Neural progenitor cell (in vitro differentiated cells): ENCODE data around the gene PDE5A. TPM values are rescaled to one million over a fixed set of nuclear protein-coding genes. Genes with fewer than 3 reads are reported as not detected.
A peak's percentile ranks its signal among the peaks of the same experiment; 100 is the strongest.

ENCODE experiments used
- DNase-seq: peaks from one replicate; pipeline ENCODE4 v3.0.0-alpha.2; 2016; ENCODE audit warnings: low spot score
- H2AFZ ChIP-seq: fragments of 200-600 bp; sonication (generic); replicated peaks from 2 replicates; pipeline ENCODE4 v1.6.1; 2016; ENCODE audit warnings: antibody characterized with exemption
- H3F3A ChIP-seq: fragments of 200-600 bp; sonication (generic); 2 replicates; pipeline ENCODE4 v1.6.1; 2016; ENCODE audit warnings: antibody characterized with exemption, low read depth
- H3K27ac ChIP-seq: fragments of 200-600 bp; sonication (generic); 2 replicates; pipeline ENCODE4 v1.5.1; 2016; ENCODE audit warnings: mild to moderate bottlenecking
- H3K27me3 ChIP-seq: fragments of 200-600 bp; sonication (generic); 2 replicates; pipeline ENCODE4 v1.6.1; 2016; ENCODE audit warnings: mild to moderate bottlenecking, moderate library complexity
- H3K36me3 ChIP-seq: fragments of 200-600 bp; sonication (generic); 2 replicates; pipeline ENCODE4 v1.5.1; 2016
- H3K4me1 ChIP-seq: fragments of 200-600 bp; sonication (generic); 2 replicates; pipeline ENCODE4 v1.6.1; 2016; ENCODE audit warnings: mixed run types
- H3K4me2 ChIP-seq: fragments of 200-600 bp; sonication (generic); 2 replicates; pipeline ENCODE4 v1.6.1; 2016
- H3K4me3 ChIP-seq: fragments of 200-600 bp; sonication (generic); 2 replicates; pipeline ENCODE4 v1.5.1; 2016
- H3K79me2 ChIP-seq: fragments of 200-600 bp; sonication (generic); 2 replicates; pipeline ENCODE4 v1.6.1; 2016; ENCODE audit warnings: low read depth
- H3K9ac ChIP-seq: fragments of 200-600 bp; sonication (generic); 2 replicates; pipeline ENCODE4 v1.6.1; 2016
- H3K9me3 ChIP-seq: fragments of 200-600 bp; sonication (generic); 2 replicates; pipeline ENCODE4 v1.5.1; 2016; ENCODE audit warnings: low read depth
- H4K20me1 ChIP-seq: fragments of 200-600 bp; sonication (generic); 2 replicates; pipeline ENCODE4 v1.6.1; 2016; ENCODE audit warnings: low read depth
- H3K27ac Mint-ChIP-seq: 3 replicates; pipeline ENCODE4 v1.8.0; 2021; ENCODE audit warnings: mixed read lengths
- H3K27me3 Mint-ChIP-seq: 2 replicates; pipeline ENCODE4 v1.8.0; 2022; ENCODE audit warnings: low read depth, mild to moderate bottlenecking, inconsistent platforms, moderate library complexity, mixed read lengths; ENCODE audit not compliant: insufficient read depth
- H3K36me3 Mint-ChIP-seq: 3 replicates; pipeline ENCODE4 v1.8.0; 2021; ENCODE audit warnings: mixed read lengths
- H3K4me1 Mint-ChIP-seq: 3 replicates; pipeline ENCODE4 v1.8.0; 2021; ENCODE audit warnings: mixed read lengths
- H3K4me3 Mint-ChIP-seq: 3 replicates; pipeline ENCODE4 v1.8.0; 2021; ENCODE audit warnings: mild to moderate bottlenecking, moderate library complexity, mixed read lengths
- H3K9me3 Mint-ChIP-seq: 3 replicates; pipeline ENCODE4 v1.8.0; 2020; ENCODE audit warnings: mixed read lengths
- EZH2 ChIP-seq: fragments of 200-600 bp; sonication (generic); IDR thresholded peaks from 2 replicates; pipeline ENCODE4 v1.6.1; 2017; ENCODE audit warnings: antibody characterized with exemption, mild to moderate bottlenecking, moderate library complexity
- EZH2phosphoT487 ChIP-seq: fragments of 200-600 bp; sonication (generic); IDR thresholded peaks from 2 replicates; pipeline ENCODE4 v1.6.1; 2017; ENCODE audit warnings: antibody characterized with exemption
- total RNA-seq: library from RNA; depleted of rRNA; stranded (reverse); fragments of >200 nt; gene quantifications from 2 replicates; pipeline ENCODE4 v1.2.3, GENCODE V29; 2015; ENCODE audit warnings: low replicate concordance
- TF ChIP-seq, protein P1 (sequence below): fragments of 200-600 bp; sonication (generic); IDR thresholded peaks from 2 replicates; pipeline ENCODE4 v1.5.1; 2017; ENCODE audit warnings: antibody characterized with exemption, mild to moderate bottlenecking

PDE5A gene
- total RNA-seq, 1 donor from 2014 or later: 32.4 TPM

DNA sequence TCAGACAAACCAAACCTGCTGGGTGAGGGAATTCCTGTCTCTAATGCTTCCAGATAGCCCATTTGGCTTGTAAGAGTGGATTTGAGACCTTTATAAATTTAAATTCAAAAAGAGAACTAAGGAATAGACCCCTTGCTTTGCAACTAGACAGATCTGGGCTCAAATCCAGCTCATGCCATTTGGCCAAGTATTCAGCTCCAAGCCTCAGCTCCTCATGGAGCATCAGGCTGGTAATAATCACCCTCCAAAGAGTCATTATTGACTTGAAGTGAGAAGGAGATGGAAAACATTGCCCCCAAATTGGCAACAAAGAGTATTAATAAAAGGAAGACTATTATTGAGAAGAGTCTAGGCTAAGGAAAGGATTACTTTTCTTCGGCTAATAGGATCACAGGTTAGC, 134.7 kb downstream of the PDE5A start:
- Histone ChIP-seq H3K4me3 (no peak overlapping the region), H3K9ac (no peak overlapping the region), H3K4me1 (no peaks in the 10 kb centered on the region), H3K27me3 (no peaks in the 10 kb centered on the region), H4K20me1 (no peaks in the 10 kb centered on the region), H3K36me3 (peaks cover 16% of the 10 kb centered on the region), H2AFZ (no peak overlapping the region), H3F3A (peaks cover 6% of the 10 kb centered on the region), H3K79me2 (no peaks in the 10 kb centered on the region), H3K9me3 (no peaks in the 10 kb centered on the region), H3K27ac (peak overlapping the region; percentile 10), H3K4me2 (no peak overlapping the region)
- peaks cover 2% of the 10 kb centered on the region for H3K36me3 Mint-ChIP-seq
- H3K9me3 Mint-ChIP-seq: no peaks in the 10 kb centered on the region
- DNase-seq: no peak
- no peak overlapping the region for H3K27ac Mint-ChIP-seq
- peaks cover 17% of the 10 kb centered on the region for H3K4me1 Mint-ChIP-seq
- H3K27me3 Mint-ChIP-seq: no peaks in the 10 kb centered on the region
- H3K4me3 Mint-ChIP-seq: no peak overlapping the region
- TF ChIP-seq, protein P1, sequence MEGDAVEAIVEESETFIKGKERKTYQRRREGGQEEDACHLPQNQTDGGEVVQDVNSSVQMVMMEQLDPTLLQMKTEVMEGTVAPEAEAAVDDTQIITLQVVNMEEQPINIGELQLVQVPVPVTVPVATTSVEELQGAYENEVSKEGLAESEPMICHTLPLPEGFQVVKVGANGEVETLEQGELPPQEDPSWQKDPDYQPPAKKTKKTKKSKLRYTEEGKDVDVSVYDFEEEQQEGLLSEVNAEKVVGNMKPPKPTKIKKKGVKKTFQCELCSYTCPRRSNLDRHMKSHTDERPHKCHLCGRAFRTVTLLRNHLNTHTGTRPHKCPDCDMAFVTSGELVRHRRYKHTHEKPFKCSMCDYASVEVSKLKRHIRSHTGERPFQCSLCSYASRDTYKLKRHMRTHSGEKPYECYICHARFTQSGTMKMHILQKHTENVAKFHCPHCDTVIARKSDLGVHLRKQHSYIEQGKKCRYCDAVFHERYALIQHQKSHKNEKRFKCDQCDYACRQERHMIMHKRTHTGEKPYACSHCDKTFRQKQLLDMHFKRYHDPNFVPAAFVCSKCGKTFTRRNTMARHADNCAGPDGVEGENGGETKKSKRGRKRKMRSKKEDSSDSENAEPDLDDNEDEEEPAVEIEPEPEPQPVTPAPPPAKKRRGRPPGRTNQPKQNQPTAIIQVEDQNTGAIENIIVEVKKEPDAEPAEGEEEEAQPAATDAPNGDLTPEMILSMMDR: no peak
- TF ChIP-seq EZH2phosphoT487 (no peak), EZH2 (no peak)

DNA sequence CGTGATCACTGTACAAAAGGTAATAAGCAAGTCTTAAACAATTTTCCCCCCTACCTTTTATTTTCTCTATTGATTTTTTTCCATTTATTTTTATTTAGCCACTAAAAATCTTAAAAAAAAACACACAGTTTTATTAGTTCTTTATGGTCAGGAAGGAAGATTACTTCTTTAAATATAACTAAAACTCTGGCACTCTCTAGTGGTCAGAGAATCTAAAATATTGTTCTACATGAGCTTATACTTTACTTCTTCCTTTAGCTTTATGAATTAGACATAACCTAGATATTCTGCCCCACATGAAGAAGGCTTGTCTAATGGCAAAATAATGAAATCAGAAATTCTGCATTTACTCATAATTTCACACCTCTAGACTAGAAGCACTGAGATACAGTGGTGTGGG, 135.2 kb downstream of the PDE5A start:
- no peaks in the 10 kb centered on the region for H3K79me2 ChIP-seq
- Mint-ChIP-seq H3K27me3 (no peaks in the 10 kb centered on the region), H3K27ac (no peak overlapping the region), H3K4me3 (no peak overlapping the region), H3K36me3 (peaks cover 2% of the 10 kb centered on the region), H3K9me3 (no peaks in the 10 kb centered on the region), H3K4me1 (peaks cover 12% of the 10 kb centered on the region)
- H3K4me1 ChIP-seq: no peaks in the 10 kb centered on the region
- TF ChIP-seq, protein P1: peak; percentile 13
- TF ChIP-seq EZH2: no peak
- no peaks in the 10 kb centered on the region for H3K27me3 ChIP-seq
- no peak overlapping the region for H3K4me2 ChIP-seq
- H2AFZ ChIP-seq: no peak overlapping the region
- no peak overlapping the region for H3K27ac ChIP-seq
- peaks cover 6% of the 10 kb centered on the region for H3F3A ChIP-seq
- H3K9me3 ChIP-seq: no peaks in the 10 kb centered on the region
- peaks cover 16% of the 10 kb centered on the region for H3K36me3 ChIP-seq
- H3K4me3 ChIP-seq: no peak overlapping the region
- H4K20me1 ChIP-seq: no peaks in the 10 kb centered on the region
- no peak for DNase-seq
- no peak overlapping the region for H3K9ac ChIP-seq

DNA sequence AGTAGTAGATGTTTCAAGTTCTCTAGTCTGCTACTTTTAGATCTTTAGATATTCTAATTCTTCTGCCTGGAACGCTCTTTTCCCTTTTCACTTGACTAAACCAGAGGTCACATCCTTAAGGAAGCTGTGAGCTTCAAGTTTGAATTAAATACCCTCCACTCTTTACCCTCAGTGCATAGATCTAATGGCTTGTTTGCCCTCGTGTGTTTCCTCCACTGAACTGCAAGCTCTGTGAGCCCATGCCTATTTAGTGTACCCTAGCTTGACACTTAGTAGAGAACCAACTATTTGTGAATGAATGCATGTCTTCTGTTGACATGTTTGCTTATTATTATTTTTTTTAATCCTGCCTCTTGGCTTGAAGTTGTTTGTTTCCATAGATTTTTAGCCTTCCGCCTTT, 138.3 kb downstream of the PDE5A start:
- H3K36me3 Mint-ChIP-seq: peaks cover 2% of the 10 kb centered on the region
- Histone ChIP-seq H3F3A (no peaks in the 10 kb centered on the region), H3K4me3 (no peak overlapping the region), H2AFZ (no peak overlapping the region), H4K20me1 (no peaks in the 10 kb centered on the region), H3K27me3 (no peaks in the 10 kb centered on the region), H3K27ac (no peak overlapping the region), H3K9ac (no peak overlapping the region), H3K79me2 (no peaks in the 10 kb centered on the region), H3K36me3 (peaks cover 3% of the 10 kb centered on the region), H3K4me2 (no peak overlapping the region), H3K4me1 (no peaks in the 10 kb centered on the region), H3K9me3 (peaks cover 6% of the 10 kb centered on the region)
- peaks cover 8% of the 10 kb centered on the region for H3K9me3 Mint-ChIP-seq
- TF ChIP-seq EZH2phosphoT487: no peak
- TF ChIP-seq, protein P1: peak; percentile 36
- DNase-seq: peak; percentile 28
- no peak overlapping the region for H3K27ac Mint-ChIP-seq
- H3K4me3 Mint-ChIP-seq: no peak overlapping the region
- peaks cover 2% of the 10 kb centered on the region for H3K4me1 Mint-ChIP-seq
- no peaks in the 10 kb centered on the region for H3K27me3 Mint-ChIP-seq

DNA sequence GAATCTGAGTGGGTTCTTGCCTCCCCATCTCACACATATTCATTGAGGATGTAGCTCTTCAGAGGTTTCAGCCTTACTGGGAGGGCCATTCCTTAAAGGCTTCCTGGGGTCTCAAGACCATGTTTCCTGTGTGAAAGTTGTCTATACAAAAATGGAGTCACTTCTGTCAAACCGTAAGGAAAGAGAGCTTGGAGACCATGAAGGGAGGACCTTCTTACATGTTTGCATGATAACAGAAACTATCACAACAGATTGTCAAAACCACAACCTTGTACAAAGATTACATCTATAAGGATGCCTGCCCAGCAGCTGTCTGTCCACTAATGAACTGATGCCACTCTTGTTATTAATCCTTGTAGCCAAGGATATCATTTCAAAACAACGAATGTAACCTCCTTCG, 139.3 kb downstream of the PDE5A start:
- Histone ChIP-seq H3K79me2 (no peaks in the 10 kb centered on the region), H3K4me1 (no peaks in the 10 kb centered on the region), H3F3A (no peaks in the 10 kb centered on the region), H3K36me3 (peaks cover 5% of the 10 kb centered on the region), H2AFZ (no peak overlapping the region), H3K4me2 (no peak overlapping the region), H3K9ac (no peak overlapping the region), H3K27me3 (no peaks in the 10 kb centered on the region), H3K27ac (no peak overlapping the region), H3K9me3 (peaks cover 16% of the 10 kb centered on the region), H3K4me3 (no peak overlapping the region), H4K20me1 (no peaks in the 10 kb centered on the region)
- peaks cover 19% of the 10 kb centered on the region for H3K9me3 Mint-ChIP-seq
- peaks cover 7% of the 10 kb centered on the region for H3K36me3 Mint-ChIP-seq
- H3K4me1 Mint-ChIP-seq: peaks cover 2% of the 10 kb centered on the region
- H3K4me3 Mint-ChIP-seq: no peak overlapping the region
- H3K27ac Mint-ChIP-seq: no peak overlapping the region
- TF ChIP-seq, protein P1: no peak
- TF ChIP-seq EZH2 (no peak), EZH2phosphoT487 (no peak)
- no peak for DNase-seq
- H3K27me3 Mint-ChIP-seq: no peaks in the 10 kb centered on the region
